SJCRH30 (cell line): ENCODE results near the gene LOXHD1. TPM values are rescaled to one million over a fixed set of nuclear protein-coding genes. Genes with fewer than 3 reads are reported as not detected.

Experiments used
- DNase-seq, 2 experiments: peaks; one replicate each; pipeline ENCODE4 v3.0.0-alpha.2; 2015 to 2020
- H3K27ac ChIP-seq: fragments of 250-450 bp; sonication (Bioruptor Pico); 2 replicates; pipeline ENCODE4 v1.5.1; 2020; ENCODE audit warnings: mild to moderate bottlenecking, moderate library complexity
- H3K27me3 ChIP-seq: fragments of 250-450 bp; sonication (Bioruptor Pico); 2 replicates; pipeline ENCODE4 v1.5.1; 2020; ENCODE audit warnings: mild to moderate bottlenecking, moderate library complexity
- H3K36me3 ChIP-seq: fragments of 250-450 bp; sonication (Bioruptor Pico); 2 replicates; pipeline ENCODE4 v1.5.1; 2020; ENCODE audit warnings: mild to moderate bottlenecking, moderate library complexity
- H3K4me1 ChIP-seq: fragments of 250-450 bp; sonication (Bioruptor Pico); 2 replicates; pipeline ENCODE4 v1.5.1; 2020; ENCODE audit warnings: mild to moderate bottlenecking, moderate library complexity
- H3K4me3 ChIP-seq: fragments of 250-450 bp; sonication (Bioruptor Pico); 2 replicates; pipeline ENCODE4 v1.5.1; 2020; ENCODE audit warnings: mild to moderate bottlenecking, moderate library complexity
- H3K9me3 ChIP-seq: fragments of 250-450 bp; sonication (Bioruptor Pico); replicated peaks from 2 replicates; pipeline ENCODE4 v1.5.1; 2020; ENCODE audit warnings: mild to moderate bottlenecking, moderate library complexity
- total RNA-seq: library from RNA; depleted of rRNA; stranded (reverse); fragments of >200 nt; shearing (Covaris generic); gene quantifications from 2 replicates; pipeline ENCODE4 v1.2.3, GENCODE V29; 2014; rRNA removed

Gene LOXHD1, protein sequence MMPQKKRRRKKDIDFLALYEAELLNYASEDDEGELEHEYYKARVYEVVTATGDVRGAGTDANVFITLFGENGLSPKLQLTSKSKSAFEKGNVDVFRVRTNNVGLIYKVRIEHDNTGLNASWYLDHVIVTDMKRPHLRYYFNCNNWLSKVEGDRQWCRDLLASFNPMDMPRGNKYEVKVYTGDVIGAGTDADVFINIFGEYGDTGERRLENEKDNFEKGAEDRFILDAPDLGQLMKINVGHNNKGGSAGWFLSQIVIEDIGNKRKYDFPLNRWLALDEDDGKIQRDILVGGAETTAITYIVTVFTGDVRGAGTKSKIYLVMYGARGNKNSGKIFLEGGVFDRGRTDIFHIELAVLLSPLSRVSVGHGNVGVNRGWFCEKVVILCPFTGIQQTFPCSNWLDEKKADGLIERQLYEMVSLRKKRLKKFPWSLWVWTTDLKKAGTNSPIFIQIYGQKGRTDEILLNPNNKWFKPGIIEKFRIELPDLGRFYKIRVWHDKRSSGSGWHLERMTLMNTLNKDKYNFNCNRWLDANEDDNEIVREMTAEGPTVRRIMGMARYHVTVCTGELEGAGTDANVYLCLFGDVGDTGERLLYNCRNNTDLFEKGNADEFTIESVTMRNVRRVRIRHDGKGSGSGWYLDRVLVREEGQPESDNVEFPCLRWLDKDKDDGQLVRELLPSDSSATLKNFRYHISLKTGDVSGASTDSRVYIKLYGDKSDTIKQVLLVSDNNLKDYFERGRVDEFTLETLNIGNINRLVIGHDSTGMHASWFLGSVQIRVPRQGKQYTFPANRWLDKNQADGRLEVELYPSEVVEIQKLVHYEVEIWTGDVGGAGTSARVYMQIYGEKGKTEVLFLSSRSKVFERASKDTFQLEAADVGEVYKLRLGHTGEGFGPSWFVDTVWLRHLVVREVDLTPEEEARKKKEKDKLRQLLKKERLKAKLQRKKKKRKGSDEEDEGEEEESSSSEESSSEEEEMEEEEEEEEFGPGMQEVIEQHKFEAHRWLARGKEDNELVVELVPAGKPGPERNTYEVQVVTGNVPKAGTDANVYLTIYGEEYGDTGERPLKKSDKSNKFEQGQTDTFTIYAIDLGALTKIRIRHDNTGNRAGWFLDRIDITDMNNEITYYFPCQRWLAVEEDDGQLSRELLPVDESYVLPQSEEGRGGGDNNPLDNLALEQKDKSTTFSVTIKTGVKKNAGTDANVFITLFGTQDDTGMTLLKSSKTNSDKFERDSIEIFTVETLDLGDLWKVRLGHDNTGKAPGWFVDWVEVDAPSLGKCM (N-terminal part only)
- not detected in 2 replicates for total RNA-seq

DNA sequence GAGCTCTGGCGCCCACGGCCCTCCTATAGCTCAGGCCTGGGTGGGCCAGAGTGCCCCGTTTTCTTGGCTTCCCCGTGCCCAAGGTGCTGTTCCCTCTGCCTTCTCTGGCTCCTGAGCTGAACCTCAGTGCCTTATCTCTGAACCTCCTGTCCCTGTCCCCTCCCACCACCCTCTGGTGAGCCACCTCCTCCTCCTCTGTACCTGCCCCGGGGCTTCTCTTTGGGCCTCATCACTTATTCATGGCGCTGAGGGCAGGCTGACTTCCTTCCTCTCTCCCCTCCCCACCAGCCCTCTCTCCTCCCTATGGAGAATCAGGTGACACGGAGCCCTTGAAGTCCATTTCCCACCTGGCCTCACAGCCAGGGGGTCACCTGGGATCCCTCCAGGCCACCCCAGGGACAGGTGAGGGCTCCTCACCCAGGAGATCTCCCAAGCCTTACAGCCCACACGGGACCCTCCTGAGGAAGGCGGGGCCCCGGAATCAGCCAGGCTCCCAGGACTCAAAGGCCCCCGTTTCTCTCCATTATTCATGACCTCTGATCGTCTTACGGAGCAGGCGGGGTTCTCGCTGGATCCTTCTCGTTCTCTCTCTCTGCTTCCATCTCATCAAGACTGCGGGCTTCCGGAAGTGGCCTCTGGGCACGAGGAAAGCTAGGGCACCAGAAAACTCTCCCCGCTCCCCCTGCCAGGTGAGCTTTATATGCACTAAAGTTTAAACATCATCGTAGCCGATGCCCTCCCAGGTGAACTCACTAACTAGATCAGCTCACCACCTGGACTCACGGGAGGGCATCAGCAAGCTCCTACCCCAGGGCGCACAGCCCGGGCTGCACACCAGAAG is at the start of gene LOXHD1:
Gene LOXHD1 (minus strand): TSS at position 106 of the 841 bp plus-strand sequence. CDS start 187 bp downstream, outside the sequence.
- no peaks in the 10 kb centered on the region for H3K4me1 ChIP-seq
- H3K27me3 ChIP-seq: no peaks in the 10 kb centered on the region
- H3K27ac ChIP-seq: no peak within 1 kb of the TSS
- H3K36me3 ChIP-seq: no peaks in the 10 kb centered on the region
- no peak within 1 kb of the TSS for H3K4me3 ChIP-seq
- no peak for DNase-seq
- H3K9me3 ChIP-seq: no peaks in the 10 kb centered on the region

DNA sequence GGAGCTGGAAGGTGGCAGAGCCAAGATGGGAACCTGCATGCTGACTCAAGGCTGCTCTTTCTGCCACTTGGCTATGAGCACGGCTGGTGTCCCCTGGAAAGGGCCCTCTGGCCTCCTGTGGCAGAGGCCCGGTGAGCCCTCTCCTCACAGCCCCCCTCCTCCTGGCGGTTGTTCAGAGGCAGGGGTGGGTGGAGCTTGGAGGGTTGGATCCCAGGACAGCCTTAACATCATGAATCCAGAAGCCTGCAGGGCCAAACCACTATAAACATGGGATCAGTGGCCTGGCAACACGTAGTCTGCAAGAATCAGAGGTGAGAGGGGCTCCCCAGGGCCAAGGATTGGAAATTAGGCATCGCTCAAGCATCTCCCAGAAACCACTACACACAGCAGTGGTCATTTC is 48.5 kb upstream of the LOXHD1 start:
- no peak for DNase-seq
- Histone ChIP-seq H3K27ac (no peak overlapping the region), H3K9me3 (no peaks in the 10 kb centered on the region)

DNA sequence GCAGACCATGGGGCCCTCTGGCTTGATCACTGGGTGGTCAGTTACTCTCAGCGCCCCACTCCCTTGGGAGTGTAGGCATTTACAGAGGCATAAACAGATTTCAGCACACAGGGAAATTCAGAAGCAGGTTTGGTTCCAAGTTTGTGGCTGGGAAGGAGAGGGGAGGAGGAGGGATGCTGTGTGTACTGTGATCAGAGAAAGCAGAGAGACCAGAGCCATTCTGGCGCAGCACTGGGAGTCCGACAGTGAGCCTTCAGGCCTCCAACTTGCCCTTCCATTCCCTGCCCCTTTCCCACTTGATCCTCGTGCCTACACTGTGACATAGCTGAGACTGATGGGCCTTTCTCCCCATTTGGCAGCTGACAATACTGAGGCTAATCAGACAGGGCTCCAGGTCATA is 47.8 kb upstream of the LOXHD1 start:
- Histone ChIP-seq H3K27me3 (no peaks in the 10 kb centered on the region), H3K27ac (no peak overlapping the region), H3K4me1 (no peaks in the 10 kb centered on the region), H3K4me3 (no peak overlapping the region), H3K36me3 (no peaks in the 10 kb centered on the region), H3K9me3 (no peaks in the 10 kb centered on the region)
- no peak for DNase-seq

More for the DNA sequence above, 48.5 kb upstream of the LOXHD1 start:
- H3K4me3 ChIP-seq: no peak overlapping the region
- H3K4me1 ChIP-seq: no peaks in the 10 kb centered on the region
- no peaks in the 10 kb centered on the region for H3K27me3 ChIP-seq
- H3K36me3 ChIP-seq: no peaks in the 10 kb centered on the region

DNA sequence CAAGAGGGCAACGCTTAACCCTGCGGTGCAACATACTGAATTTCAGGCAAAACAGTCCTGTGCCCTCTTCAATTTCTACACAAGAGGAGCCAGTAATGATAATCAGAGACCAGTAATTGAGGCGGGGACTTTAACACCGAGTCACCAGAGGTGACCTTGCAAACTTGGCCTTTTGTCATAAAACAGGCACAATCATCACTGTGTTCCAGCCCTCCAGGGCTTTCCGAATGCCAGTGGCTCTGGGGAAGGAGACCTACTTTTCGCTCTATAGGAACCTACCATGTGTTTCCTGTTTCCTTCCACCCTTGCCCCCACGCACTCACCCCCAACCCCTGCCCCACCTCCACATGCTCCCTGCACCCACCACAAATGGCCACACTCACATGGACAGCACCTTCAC is 47.2 kb upstream of the LOXHD1 start:
- no peak overlapping the region for H3K4me3 ChIP-seq
- no peaks in the 10 kb centered on the region for H3K9me3 ChIP-seq
- DNase-seq: no peak
- no peak overlapping the region for H3K27ac ChIP-seq
- H3K27me3 ChIP-seq: no peaks in the 10 kb centered on the region
- H3K36me3 ChIP-seq: no peaks in the 10 kb centered on the region
- H3K4me1 ChIP-seq: no peaks in the 10 kb centered on the region

DNA sequence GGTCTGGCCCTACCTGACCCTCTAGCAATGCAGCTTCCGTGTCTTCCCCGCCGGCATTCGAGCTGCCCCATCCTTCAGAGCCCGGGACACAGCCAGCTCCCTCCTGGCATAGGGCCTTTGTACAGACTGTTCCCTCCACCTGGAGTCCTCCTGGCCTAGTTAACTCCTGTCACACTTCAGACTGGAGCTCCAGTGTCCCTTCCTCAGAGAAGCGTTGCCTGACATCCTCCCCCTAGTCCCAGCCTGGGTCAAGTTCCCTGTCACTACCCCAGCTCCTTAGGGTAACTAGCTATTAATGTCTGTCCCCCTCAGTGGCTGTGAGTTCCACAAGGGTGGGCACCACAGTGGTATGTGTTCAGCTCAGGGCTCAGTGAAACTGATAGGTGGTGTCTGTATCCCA is 45.5 kb upstream of the LOXHD1 start:
- Histone ChIP-seq H3K4me3 (no peak overlapping the region), H3K36me3 (no peaks in the 10 kb centered on the region), H3K9me3 (no peaks in the 10 kb centered on the region), H3K4me1 (no peaks in the 10 kb centered on the region), H3K27me3 (no peaks in the 10 kb centered on the region), H3K27ac (no peak overlapping the region)
- no peak for DNase-seq

DNA sequence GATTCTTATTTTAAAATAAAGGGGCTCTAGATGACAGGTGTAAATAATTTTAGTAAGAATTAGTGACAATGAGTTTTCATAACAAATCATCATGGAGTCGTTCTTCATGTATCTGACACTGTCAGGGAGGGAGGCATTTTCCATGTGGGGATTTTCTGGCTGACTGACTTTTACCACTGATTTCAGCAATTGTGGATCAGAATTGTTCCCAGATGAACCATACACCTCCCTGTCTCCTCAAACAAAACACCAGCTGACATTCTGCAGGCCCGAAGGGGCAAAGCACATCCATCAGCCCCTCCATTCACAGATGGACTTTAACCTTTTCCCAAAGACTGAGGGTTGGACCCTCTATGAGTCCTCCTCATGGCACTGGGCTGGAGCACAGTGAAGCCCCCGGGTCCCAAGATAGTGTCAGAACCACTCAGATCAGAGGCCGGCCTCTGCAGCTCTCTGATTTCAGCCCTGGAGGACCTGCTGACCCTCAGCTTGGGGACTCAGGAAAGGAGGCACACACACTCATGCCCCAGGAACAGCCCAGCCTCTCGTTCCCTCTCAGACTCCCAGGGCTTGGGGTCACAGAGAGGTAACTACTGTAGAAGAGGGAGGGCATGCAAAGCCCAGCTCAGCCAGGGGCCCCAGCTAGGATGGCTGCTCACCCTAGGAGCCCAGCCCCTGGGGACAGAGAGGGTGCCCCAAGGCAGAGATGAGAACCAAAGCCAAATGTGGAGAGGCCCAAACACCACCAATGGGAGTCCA is 43.2 kb upstream of the LOXHD1 start:
- Histone ChIP-seq H3K4me3 (no peak overlapping the region), H3K4me1 (no peaks in the 10 kb centered on the region)
- no peak for DNase-seq

DNA sequence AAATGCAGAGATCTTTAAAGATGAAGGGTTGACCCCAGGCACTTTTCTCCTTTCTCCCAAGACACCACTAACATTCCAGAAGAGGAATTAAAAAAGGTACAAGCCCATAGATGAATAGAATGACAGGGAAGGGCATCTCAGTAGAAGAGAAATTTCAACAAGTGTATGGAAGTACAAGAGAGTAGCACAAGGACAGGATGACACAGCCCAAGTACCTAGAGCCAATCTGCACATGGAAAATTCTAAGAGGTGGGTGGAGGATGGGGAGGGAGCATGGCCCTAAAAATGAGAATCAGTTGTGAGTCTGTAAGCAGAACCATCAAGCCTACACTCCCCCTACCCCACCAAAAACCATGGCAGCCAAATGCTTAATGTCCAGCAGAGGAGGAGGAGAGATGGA is 39.7 kb upstream of the LOXHD1 start:
- Histone ChIP-seq H3K27me3 (no peaks in the 10 kb centered on the region), H3K4me1 (no peaks in the 10 kb centered on the region), H3K9me3 (no peaks in the 10 kb centered on the region), H3K4me3 (no peak overlapping the region), H3K27ac (no peak overlapping the region), H3K36me3 (no peaks in the 10 kb centered on the region)
- DNase-seq: no peak

More for the DNA sequence above, 43.2 kb upstream of the LOXHD1 start:
- Histone ChIP-seq H3K9me3 (no peaks in the 10 kb centered on the region), H3K27me3 (no peaks in the 10 kb centered on the region), H3K27ac (no peak overlapping the region), H3K36me3 (no peaks in the 10 kb centered on the region)

DNA sequence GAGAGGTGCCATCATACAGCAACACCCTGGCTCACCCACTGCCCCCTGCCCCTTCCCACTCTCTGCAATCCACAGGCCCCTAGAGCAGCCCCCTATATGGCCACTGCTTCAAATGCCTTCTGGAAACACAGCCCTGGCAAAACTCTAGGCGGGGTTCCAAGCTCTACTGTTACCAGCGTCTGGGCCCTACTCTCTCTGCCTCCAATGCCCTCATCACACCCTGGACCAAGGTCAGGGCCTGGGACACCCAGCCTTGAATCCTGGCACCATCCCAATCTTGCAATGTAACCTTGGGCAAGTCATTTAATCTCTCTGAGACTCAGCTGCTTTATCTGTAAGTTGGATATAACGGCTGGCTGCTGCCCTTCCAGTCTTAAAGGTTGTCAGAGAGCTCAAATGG is 39.2 kb upstream of the LOXHD1 start:
- Histone ChIP-seq H3K27ac (no peak overlapping the region), H3K27me3 (no peaks in the 10 kb centered on the region), H3K36me3 (no peaks in the 10 kb centered on the region), H3K9me3 (no peaks in the 10 kb centered on the region), H3K4me1 (no peaks in the 10 kb centered on the region), H3K4me3 (no peak overlapping the region)
- no peak for DNase-seq

DNA sequence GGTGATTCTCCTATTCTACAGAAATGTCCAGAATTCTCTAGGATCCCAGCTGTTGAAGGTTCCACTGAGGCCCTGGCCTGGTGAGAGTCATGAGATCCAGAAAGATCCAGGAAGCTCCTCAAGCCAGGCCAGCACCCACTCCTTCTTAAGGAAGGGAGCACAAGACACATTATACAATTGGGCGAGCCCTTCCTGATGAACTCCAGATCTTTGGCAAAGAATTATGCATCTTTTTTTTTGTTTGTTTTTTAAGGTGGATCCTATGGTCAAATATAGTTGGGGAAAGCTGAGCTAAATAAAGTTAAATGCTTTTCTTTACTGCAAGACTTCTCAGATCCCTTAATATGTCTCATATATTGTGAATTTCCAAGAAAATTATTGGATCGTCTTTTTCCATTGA is 37.0 kb upstream of the LOXHD1 start:
- DNase-seq: no peak
- Histone ChIP-seq H3K27ac (no peak overlapping the region), H3K4me3 (no peak overlapping the region), H3K27me3 (no peaks in the 10 kb centered on the region), H3K4me1 (no peaks in the 10 kb centered on the region), H3K36me3 (no peaks in the 10 kb centered on the region), H3K9me3 (no peaks in the 10 kb centered on the region)

DNA sequence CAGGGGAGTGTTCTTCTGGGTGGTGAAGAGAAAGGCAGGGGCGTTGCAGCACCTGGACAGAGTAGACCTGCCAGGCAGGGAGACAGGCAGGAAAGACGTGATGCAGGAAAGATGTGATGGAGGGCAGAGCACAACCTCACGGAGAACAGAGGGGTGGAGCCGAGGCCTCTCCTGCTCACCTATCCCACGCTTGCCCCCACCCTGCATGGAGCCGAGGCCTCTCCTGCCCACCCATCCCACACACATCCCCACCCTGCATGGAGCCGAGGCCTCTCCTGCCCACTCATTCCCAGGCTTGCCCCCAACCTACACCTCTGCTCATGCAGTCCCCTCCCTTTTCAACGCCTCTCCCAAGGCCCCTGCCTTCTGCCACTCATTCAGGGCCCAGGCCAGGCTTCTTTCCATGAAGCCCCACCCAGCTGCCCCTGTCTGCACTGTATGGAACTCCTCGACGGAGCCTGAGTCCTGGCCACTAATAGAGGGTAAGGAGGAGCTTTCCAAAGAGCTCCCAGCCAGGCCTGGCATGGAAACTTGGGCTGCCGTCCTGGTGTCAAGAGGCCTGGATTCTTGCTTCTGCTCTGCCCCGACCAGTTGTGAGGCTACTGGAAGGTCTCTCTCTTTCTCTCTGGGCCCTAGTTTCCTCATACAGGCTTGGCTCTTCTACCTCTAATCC is 32.0 kb upstream of the LOXHD1 start:
- no peaks in the 10 kb centered on the region for H3K9me3 ChIP-seq
- H3K27ac ChIP-seq: no peak overlapping the region
- H3K4me3 ChIP-seq: no peak overlapping the region
- DNase-seq: no peak
- no peaks in the 10 kb centered on the region for H3K36me3 ChIP-seq
- no peaks in the 10 kb centered on the region for H3K27me3 ChIP-seq
- no peaks in the 10 kb centered on the region for H3K4me1 ChIP-seq

DNA sequence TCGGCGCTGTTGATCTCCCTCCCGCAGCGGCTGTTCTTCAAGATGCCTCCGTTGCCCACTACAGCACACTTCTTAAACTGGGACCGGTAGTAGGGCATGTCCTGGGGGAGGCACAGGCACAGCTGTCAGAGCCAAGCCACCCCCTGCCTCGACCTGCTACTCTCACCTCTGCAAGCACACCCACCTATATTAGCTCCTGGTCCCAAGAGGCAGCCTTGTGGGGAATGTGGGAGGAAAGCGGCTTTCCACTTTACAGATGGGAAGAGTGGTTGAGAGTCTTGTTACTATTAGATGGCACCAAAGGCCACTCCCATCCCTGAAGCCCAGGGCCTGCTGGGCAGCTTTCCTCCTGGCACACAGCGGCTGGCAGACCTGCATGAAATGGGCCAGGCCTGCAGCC is 29.2 kb upstream of the LOXHD1 start:
- H3K27me3 ChIP-seq: no peaks in the 10 kb centered on the region
- no peak for DNase-seq
- no peaks in the 10 kb centered on the region for H3K4me1 ChIP-seq

DNA sequence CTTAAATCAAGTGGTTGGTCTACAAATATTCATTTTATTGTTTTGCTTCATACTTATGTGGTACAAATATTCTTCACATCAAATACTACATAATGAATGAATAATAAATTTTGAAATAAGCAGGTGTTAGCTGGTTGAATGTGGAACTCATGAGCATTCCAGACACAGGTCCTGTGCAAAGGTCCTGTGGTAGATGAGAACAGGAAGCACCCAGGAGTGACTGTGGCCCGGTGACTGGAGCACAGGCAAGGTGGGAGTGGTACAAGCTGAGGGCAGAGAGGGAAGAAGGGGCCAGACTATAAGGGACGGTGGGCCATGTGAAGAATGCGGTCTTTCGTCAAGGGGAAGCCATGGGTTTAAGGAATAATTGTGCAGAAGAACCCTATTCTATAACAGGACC is 26.2 kb upstream of the LOXHD1 start:
- Histone ChIP-seq H3K36me3 (no peaks in the 10 kb centered on the region), H3K4me1 (no peaks in the 10 kb centered on the region), H3K9me3 (no peaks in the 10 kb centered on the region), H3K4me3 (no peak overlapping the region), H3K27ac (no peak overlapping the region), H3K27me3 (no peaks in the 10 kb centered on the region)
- DNase-seq: no peak

More for the DNA sequence above, 29.2 kb upstream of the LOXHD1 start:
- Histone ChIP-seq H3K27ac (no peak overlapping the region), H3K9me3 (no peaks in the 10 kb centered on the region), H3K4me3 (no peak overlapping the region), H3K36me3 (no peaks in the 10 kb centered on the region)
